GM12892 (cell line): ENCODE results near the gene AURKB.

Source experiments
- POLR2A ChIP-seq: IDR thresholded peaks from 2 replicates; pipeline ENCODE4 v1.6.1; 2011; ENCODE audit warnings: low read depth, low read length, control low read depth
- POLR2AphosphoS5 ChIP-seq: IDR thresholded peaks from 2 replicates; pipeline ENCODE4 v1.6.1; 2011; ENCODE audit warnings: low read depth, low read length, control low read depth

DNA sequence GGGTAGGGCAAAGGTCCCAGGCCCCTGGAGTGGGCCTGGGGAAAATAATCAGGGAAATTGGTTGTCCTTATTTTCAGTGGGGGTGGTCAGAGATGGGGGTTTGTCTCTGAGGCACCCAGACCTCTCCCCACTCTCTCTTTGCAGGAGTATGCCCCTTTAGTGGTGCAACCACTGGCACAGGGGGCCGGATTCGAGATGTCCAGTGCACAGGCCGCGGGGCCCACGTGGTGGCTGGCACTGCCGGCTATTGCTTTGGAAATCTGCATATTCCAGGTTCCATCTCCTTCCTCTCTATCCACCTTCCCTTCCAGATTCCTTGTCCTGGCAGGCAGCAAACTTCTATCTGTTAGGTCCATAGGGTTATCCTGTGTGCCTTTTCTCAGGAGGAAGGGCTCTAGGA lies 46.3 kb upstream of the AURKB start:
- TF ChIP-seq POLR2A, result no peak
- no peak for TF ChIP-seq POLR2AphosphoS5
